Stimulated activated naive CD4-positive, alpha-beta T cell (primary cell): Measurements from ENCODE around the gene GRPR.
"Not testable (repeated sequence)": the region's sequence is repeated elsewhere in the genome, so short reads cannot be mapped to it uniquely, and the experiment has no call there.

Experiments
- DNase-seq, 6 experiments: peaks; one replicate each; lab custom pipeline; 2025; lab: John Stamatoyannopoulos, UW

Gene GRPR

DNA sequence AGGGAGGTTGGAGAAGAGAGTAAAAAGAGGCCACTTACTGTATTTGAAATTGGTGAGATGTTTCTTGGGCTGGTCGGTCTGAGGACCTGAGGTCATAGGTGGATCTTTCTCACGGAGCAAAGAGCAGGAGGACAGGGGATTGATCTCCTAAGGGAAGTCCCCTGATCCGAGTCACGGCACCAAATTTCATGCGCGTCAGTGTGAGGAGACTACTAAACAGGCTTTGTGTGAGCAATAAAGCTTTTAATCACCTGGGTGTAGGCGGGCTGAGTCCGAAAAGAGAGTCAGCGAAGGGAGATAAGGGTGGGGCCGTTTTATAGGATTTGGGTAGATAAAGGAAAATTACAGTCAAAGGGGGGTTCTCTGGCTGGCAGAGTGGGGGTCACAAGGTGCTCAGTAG lies 60.5 kb downstream of the GRPR start:
- not testable (repeated sequence) for DNase-seq

DNA sequence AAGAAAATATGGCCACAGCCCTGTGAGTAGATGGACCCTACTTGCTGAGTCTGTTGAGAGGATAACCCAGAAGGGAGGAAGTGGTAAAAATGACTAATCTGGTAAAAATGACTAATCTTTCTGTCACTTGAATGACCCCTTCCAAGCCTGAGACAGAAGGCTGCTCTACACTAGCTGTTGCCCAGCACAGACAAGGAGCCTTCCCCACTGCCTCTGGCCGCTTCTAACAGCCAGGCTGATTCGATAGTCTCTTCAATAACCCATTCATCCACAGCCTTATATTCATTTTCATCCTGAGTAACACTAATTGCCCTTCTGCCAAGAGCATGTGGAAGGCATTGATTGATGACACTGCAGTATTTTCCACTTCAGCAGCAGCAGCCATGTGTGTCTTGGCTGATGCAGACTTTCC lies 62.4 kb downstream of the GRPR start:
- no peak for DNase-seq

DNA sequence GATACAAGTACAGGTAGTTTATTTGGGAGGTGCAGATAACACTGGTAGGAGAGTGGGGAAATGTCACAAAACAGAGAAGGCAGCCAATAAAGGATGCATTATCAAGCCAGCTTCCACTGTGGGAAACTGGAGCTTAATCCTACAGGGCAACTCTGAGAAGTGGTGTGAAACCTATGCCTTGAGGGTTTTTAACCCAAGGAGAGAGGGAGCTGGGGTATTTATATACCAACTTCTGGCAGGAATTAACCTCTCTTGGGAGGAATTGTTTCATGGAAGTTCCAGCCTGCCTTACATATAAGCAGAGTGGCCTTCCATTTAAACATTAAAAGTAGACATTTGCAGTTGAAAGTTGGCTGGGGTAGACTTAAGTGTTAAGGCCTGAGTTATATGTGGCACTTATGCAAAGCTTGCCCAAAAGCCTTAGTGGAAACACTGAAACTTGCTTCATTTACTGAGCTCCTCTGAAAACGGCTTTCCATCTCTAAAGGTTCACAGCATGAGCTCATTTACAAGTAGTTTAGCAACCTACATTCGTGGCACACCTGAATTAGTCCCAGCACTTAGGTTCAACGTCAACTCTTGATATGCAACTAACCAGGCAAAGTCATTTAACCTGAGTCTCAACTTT lies 63.1 kb downstream of the GRPR start:
- no peak for DNase-seq

GRCh38 chrX:16187024-16187760 lies 63.8 kb downstream of the GRPR start:
- DNase-seq = no peak

- DNase-seq = no peak
Observed at GRCh38 chrX:16188687-16189086, 65.3 kb downstream of the GRPR start.

DNA sequence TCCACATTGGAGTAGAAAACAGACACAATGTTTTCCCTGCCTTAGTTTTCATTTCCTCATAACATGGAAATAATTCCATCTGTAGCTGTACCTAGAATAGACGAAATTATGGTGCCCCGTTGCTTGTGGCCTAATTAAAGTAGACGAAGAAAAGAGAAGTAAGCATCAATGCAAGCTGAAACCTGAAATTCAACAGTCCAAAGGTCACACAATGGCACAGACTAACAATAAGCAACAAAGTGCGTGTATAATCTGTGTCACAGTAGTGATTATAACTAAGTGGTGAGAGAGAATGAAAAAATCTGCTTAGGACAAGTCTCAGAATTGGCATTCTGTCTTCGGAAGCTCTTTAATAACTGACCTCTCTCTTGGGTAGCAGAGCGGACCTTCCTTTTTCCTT lies 68.2 kb downstream of the GRPR start:
- DNase-seq = no peak

- no peak for DNase-seq
Observed at GRCh38 chrX:16196829-16197228, 73.5 kb downstream of the GRPR start.

DNA sequence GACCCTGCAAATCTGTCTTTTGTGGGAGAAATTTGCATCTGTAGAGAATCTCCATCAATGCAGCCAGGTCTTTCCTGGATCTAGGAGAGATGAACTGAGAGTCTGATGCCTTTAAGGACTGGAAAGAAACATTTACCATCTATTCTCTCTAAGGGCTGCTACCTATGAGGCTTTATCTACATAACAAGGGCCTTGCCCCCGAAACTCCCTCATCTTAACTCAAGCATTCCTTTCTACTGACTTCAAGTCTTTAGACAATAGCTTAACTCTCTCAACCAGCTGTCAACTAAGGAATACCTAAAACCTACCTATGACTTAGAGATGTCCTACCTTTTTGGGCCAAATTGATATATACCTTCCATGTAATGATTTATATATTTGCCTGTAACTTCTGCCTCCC lies 76.0 kb downstream of the GRPR start:
- no peak for DNase-seq

DNA sequence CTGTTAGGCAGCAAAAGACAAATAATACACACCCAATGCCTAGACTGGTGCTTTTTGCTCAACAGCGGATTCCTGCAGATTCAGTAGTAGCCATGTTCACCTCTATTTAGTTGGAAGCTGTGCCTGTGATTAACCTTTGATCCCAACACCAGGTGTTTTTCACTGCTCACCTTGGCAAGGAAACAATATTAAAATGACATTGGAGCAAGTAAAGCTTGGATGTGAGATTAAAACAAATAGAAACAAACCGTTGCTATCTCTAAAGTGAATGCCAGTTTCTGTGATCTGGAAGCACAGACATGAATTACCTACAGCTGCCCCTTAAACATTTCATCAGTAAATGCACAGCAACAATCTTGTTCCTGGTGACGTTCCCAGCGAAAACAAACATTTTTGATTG lies 79.6 kb downstream of the GRPR start:
- DNase-seq = no peak
